Keratinocyte (primary cell): ENCODE results near the gene MTHFD1L. TPM values are rescaled to one million over a fixed set of nuclear protein-coding genes. Genes with fewer than 3 reads are reported as not detected.

ENCODE experiments used
- DNase-seq: peaks from one replicate; pipeline ENCODE4 v3.0.0-alpha.2; 2011; ENCODE audit warnings: low read depth, missing footprints, low spot score
- FAIRE-seq: peaks from 2 replicates; lab custom pipeline; 2011; peaks lifted over from hg19 to GRCh38; lab: Jason Lieb, UNC
- H2AFZ ChIP-seq: 2 replicates; pipeline ENCODE4 v1.6.0; 2012; ENCODE audit warnings: low read length, control low read depth, inconsistent platforms; ENCODE audit not compliant: control insufficient read depth
- H3K27ac ChIP-seq: 2 replicates; pipeline ENCODE4 v1.5.1; 2011; ENCODE audit warnings: low read length; ENCODE audit not compliant: control insufficient read depth, insufficient read depth
- H3K27me3 ChIP-seq: 3 replicates; pipeline ENCODE4 v1.6.0; 2011; ENCODE audit warnings: low read length; ENCODE audit not compliant: control insufficient read depth, insufficient read depth; ENCODE audit errors: extremely low read depth
- H3K36me3 ChIP-seq, 2 experiments: 2 replicates in 1 of 2; 3 replicates in 1 of 2; pipeline ENCODE4 v1.5.1; 2011; ENCODE audit warnings: low read length in 2 of 2, mild to moderate bottlenecking in 1 of 2; ENCODE audit not compliant: control insufficient read depth in 2 of 2, insufficient read depth in 2 of 2; ENCODE audit errors: extremely low read depth in 1 of 2
- H3K4me1 ChIP-seq: 3 replicates; pipeline ENCODE4 v1.5.1; 2011; ENCODE audit warnings: low read length; ENCODE audit not compliant: control insufficient read depth, insufficient read depth; ENCODE audit errors: extremely low read depth
- H3K4me2 ChIP-seq: 3 replicates; pipeline ENCODE4 v1.6.0; 2011; ENCODE audit warnings: low read depth, low read length; ENCODE audit not compliant: control insufficient read depth, insufficient read depth; ENCODE audit errors: extremely low read depth
- H3K4me3 ChIP-seq, 3 experiments: fragments of 200-600 bp in 1 of 3; sonication (generic) in 1 of 3; 2 replicates in 2 of 3; 3 replicates in 1 of 3; pipeline ENCODE4 v1.5.1; 2011 to 2016; ENCODE audit warnings: low read length in 3 of 3, mild to moderate bottlenecking in 3 of 3, control low read depth in 2 of 3, inconsistent platforms in 1 of 3, low read depth in 1 of 3, mixed read lengths in 1 of 3, mixed run types in 1 of 3, moderate library complexity in 1 of 3; ENCODE audit not compliant: control insufficient read depth in 2 of 3, insufficient read depth in 2 of 3; ENCODE audit errors: extremely low read depth in 1 of 3
- H3K79me2 ChIP-seq: 2 replicates; pipeline ENCODE4 v1.6.0; 2012; ENCODE audit warnings: low read length; ENCODE audit not compliant: control insufficient read depth, insufficient read depth
- H3K9ac ChIP-seq: 3 replicates; pipeline ENCODE4 v1.6.0; 2011; ENCODE audit warnings: low read length; ENCODE audit not compliant: control insufficient read depth, insufficient read depth; ENCODE audit errors: extremely low read depth
- H3K9me1 ChIP-seq: 3 replicates; pipeline ENCODE4 v1.6.0; 2011; ENCODE audit warnings: low read length; ENCODE audit not compliant: control insufficient read depth, insufficient read depth; ENCODE audit errors: extremely low read depth
- H3K9me3 ChIP-seq: 2 replicates; pipeline ENCODE4 v1.5.1; 2012; ENCODE audit warnings: low read depth, low read length; ENCODE audit not compliant: control insufficient read depth
- H4K20me1 ChIP-seq: 3 replicates; pipeline ENCODE4 v1.6.0; 2011; ENCODE audit warnings: low read length; ENCODE audit not compliant: control insufficient read depth, insufficient read depth; ENCODE audit errors: extremely low read depth
- EZH2 ChIP-seq: IDR thresholded peaks from one replicate; pipeline ENCODE4 v1.6.1; 2012; ENCODE audit warnings: inconsistent platforms, mild to moderate bottlenecking, low read length, moderate library complexity
- dilution Hi-C: fragments of 300-500 bp; cut with MboI; formaldehyde crosslinking; loops from one replicate; pipeline ENCODE4 v1.7.0; 2020; ENCODE audit warnings: low sequenced_read_pairs; ENCODE audit not compliant: extremely low pct_ligation_motif_present
- polyA plus RNA-seq, 5 experiments: library from polyadenylated mRNA; depleted of rRNA in 3 of 5; stranded (reverse) in 3 of 5; stranded (forward) in 1 of 5; unstranded in 1 of 5; fragments of >200 nt; gene quantifications; 1 replicate in 1 of 5; 2 replicates in 3 of 5; 3 replicates in 1 of 5; pipeline versions ENCODE4 v1.2.1 to v1.2.3, GENCODE V29; 2011 to 2012; ENCODE audit warnings: missing spikeins in 2 of 5, low read depth in 1 of 5, low replicate concordance in 1 of 5
- TF ChIP-seq, protein P1 (sequence below), 3 experiments: IDR thresholded peaks in 1 of 3; conservative IDR thresholded peaks in 1 of 3; optimal IDR thresholded peaks in 1 of 3; 2 replicates in 2 of 3; 3 replicates in 1 of 3; pipeline versions ENCODE3 to v1.5.1; 2011; ENCODE audit warnings: low read length in 3 of 3, mild to moderate bottlenecking in 3 of 3, moderate library complexity in 2 of 3, control low read depth in 1 of 3, inconsistent platforms in 1 of 3; ENCODE audit not compliant: insufficient read depth in 2 of 3; ENCODE audit errors: extremely low read depth in 1 of 3

MTHFD1L gene
- polyA plus RNA-seq, 1 donor (not counting 4 experiments of a cell fraction or from before 2014, with no cell fraction given) = 38.0 TPM

DNA sequence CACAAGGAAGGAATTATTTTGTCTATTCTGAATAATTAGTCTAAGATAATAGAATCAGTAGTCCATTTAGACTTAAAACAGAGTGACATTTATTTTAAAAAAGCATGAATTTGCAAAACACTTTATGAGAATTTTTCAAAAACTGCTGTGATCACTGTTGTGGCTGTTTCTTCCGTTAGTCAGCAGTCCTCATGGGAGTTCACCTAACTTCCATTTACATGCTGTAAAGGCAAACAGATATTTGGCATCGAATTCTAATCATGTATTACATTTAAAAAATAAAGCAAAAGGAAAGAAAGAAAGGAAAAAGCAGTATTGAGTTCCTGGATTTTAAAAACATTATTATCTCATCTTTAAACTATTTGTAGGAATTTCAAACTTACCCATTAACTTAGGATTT, 111.8 kb downstream of the MTHFD1L start:
- FAIRE-seq (no peak), DNase-seq (no peak)
- no peak overlapping the region for H3K4me3 ChIP-seq
- H3K9ac ChIP-seq = no peak overlapping the region
- H3K9me3 ChIP-seq = no peaks in the 10 kb centered on the region
- peaks cover 5 to 18% of the 10 kb centered on the region in 2 experiments for H3K36me3 ChIP-seq
- no peak overlapping the region for H2AFZ ChIP-seq
- H3K79me2 ChIP-seq = no peaks in the 10 kb centered on the region
- no peaks in the 10 kb centered on the region for H3K9me1 ChIP-seq
- no peaks in the 10 kb centered on the region for H3K27me3 ChIP-seq
- H4K20me1 ChIP-seq = no peaks in the 10 kb centered on the region
- TF ChIP-seq, protein P1, sequence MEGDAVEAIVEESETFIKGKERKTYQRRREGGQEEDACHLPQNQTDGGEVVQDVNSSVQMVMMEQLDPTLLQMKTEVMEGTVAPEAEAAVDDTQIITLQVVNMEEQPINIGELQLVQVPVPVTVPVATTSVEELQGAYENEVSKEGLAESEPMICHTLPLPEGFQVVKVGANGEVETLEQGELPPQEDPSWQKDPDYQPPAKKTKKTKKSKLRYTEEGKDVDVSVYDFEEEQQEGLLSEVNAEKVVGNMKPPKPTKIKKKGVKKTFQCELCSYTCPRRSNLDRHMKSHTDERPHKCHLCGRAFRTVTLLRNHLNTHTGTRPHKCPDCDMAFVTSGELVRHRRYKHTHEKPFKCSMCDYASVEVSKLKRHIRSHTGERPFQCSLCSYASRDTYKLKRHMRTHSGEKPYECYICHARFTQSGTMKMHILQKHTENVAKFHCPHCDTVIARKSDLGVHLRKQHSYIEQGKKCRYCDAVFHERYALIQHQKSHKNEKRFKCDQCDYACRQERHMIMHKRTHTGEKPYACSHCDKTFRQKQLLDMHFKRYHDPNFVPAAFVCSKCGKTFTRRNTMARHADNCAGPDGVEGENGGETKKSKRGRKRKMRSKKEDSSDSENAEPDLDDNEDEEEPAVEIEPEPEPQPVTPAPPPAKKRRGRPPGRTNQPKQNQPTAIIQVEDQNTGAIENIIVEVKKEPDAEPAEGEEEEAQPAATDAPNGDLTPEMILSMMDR (optimal IDR thresholded peaks at IDR 0.05 in 1 of 3, IDR thresholded peaks at IDR 0.05 in 1 of 3, conservative IDR thresholded peaks at IDR 0.05 in 1 of 3; ENCODE audit: extremely low read depth in 1 of 3, insufficient read depth in 2 of 3, low read length in 3 of 3) = no peak
- no peak overlapping the region for H3K27ac ChIP-seq
- no peak overlapping the region for H3K4me2 ChIP-seq
- H3K4me1 ChIP-seq = no peaks in the 10 kb centered on the region
- dilution Hi-C loops = no loop called here

DNA sequence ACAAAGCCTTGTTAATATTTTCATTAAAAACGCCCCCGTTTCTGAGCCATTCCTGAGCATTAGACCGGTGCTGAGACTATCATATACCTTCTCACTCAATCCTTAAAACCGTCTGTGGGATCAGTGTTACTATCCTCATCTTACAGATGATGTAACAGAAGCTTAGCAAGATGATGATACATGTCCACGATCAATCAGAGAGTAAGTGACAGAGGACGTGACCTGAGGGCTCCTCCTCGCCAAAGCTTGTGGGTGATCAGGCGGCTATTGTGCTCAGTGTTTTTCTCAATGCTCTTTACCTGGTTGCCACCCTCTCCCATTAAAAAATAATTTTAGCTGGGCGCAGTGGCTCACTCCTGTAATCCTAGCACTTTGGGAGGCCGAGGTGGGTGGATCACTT, 113.1 kb downstream of the MTHFD1L start:
- Histone ChIP-seq H3K9me1 (no peaks in the 10 kb centered on the region), H3K9ac (no peak overlapping the region), H2AFZ (no peak overlapping the region), H4K20me1 (no peaks in the 10 kb centered on the region), H3K4me3 (no peak overlapping the region), H3K36me3 (peaks cover 0 to 14% of the 10 kb centered on the region in 2 experiments), H3K79me2 (no peaks in the 10 kb centered on the region), H3K4me2 (no peak overlapping the region), H3K4me1 (no peaks in the 10 kb centered on the region), H3K9me3 (no peaks in the 10 kb centered on the region), H3K27ac (no peak overlapping the region), H3K27me3 (no peaks in the 10 kb centered on the region)
- TF ChIP-seq, protein P1 (optimal IDR thresholded peaks at IDR 0.05 in 1 of 3, IDR thresholded peaks at IDR 0.05 in 1 of 3, conservative IDR thresholded peaks at IDR 0.05 in 1 of 3; ENCODE audit: extremely low read depth in 1 of 3, insufficient read depth in 2 of 3, low read length in 3 of 3) = no peak
- no peak for TF ChIP-seq EZH2
- no peak for FAIRE-seq
- DNase-seq = no peak
- dilution Hi-C loops = no loop called here
